Stomach (tissue), 9 donors: ENCODE data around the gene RBM43. TPM values are rescaled to one million over a fixed set of nuclear protein-coding genes. Genes with fewer than 3 reads are reported as not detected.

Source experiments
- DNase-seq, 2 donors: peaks; one replicate each; pipeline versions ENCODE4 v3.0.0 to v3.0.0-alpha.2; 2013 to 2019
- H3K27ac ChIP-seq, 5 donors: fragments of 200-600 bp in 4 of 5; sonication (generic) in 4 of 5; one replicate each; pipeline ENCODE4 v1.5.1; 2013 to 2019; ENCODE audit warnings: mild to moderate bottlenecking in 1 of 5, moderate library complexity in 1 of 5
- H3K27me3 ChIP-seq, 3 donors: fragments of 200-600 bp; sonication (generic); one replicate each; pipeline ENCODE4 v1.5.1; 2017 to 2019; ENCODE audit warnings: mixed run types in 1 of 3
- H3K36me3 ChIP-seq, 4 donors: fragments of 200-600 bp; sonication (generic); 1 replicate in 3 of 4; 2 replicates in 1 of 4; pipeline ENCODE4 v1.5.1; 2016 to 2019
- H3K4me1 ChIP-seq, 4 donors: fragments of 200-600 bp; sonication (generic); one replicate each; pipeline ENCODE4 v1.5.1; 2016 to 2019
- H3K4me3 ChIP-seq, 4 donors: fragments of 200-600 bp; sonication (generic) in 3 of 4; one replicate each; pipeline ENCODE4 v1.5.1; 2016 to 2019; ENCODE audit warnings: mild to moderate bottlenecking in 1 of 4
- H3K9me3 ChIP-seq, 4 donors: fragments of 200-600 bp; sonication (generic); one replicate each; pipeline ENCODE4 v1.5.1; 2016 to 2019
- CTCF ChIP-seq, 7 experiments: fragments of 450-650 bp in 4 of 7; fragments of 200-600 bp in 3 of 7; sonication (generic) in 3 of 7; IDR thresholded peaks; one replicate each; pipeline ENCODE4 v1.5.1; 2016 to 2019; ENCODE audit warnings: antibody characterized with exemption in 7 of 7, control low read depth in 2 of 7, mild to moderate bottlenecking in 1 of 7
- EP300 ChIP-seq: sonication (generic); formaldehyde crosslinking; IDR thresholded peaks from one replicate; pipeline ENCODE4 v1.6.1; 2017; ENCODE audit warnings: antibody characterized with exemption
- POLR2A ChIP-seq, 4 donors: fragments of 450-650 bp; IDR thresholded peaks; one replicate each; pipeline ENCODE4 v1.6.1; 2016; ENCODE audit warnings: antibody characterized with exemption in 4 of 4, control low read depth in 2 of 4, mild to moderate bottlenecking in 1 of 4, moderate library complexity in 1 of 4
- POLR2AphosphoS5 ChIP-seq, 3 donors: sonication (generic); formaldehyde crosslinking; IDR thresholded peaks; one replicate each; pipeline ENCODE4 v1.6.1; 2016; ENCODE audit warnings: antibody characterized with exemption in 3 of 3
- WGBS, 5 donors: extraction: QIAGEN DNeasy Blood & Tissue Kit in 3 of 5; methylation state at CpG; one replicate each; pipeline versions ENCODE4 v1.1.5 to v1.1.7; 2013 to 2018; 5-methylcytosine and 5-hydroxymethylcytosine counted together
- intact Hi-C: fragments of 100-400 bp; cut with DNase I; formaldehyde crosslinking; loops from one replicate; pipeline ENCODE4 v1.15.1; 2023; ENCODE audit warnings: low total_unique reads
- polyA plus RNA-seq, 3 donors: library from polyadenylated mRNA; stranded (reverse); fragments of 200-250 nt; gene quantifications; one replicate each; pipeline ENCODE4 v1.2.3, GENCODE V29; 2013
- total RNA-seq, 5 donors: library from RNA; depleted of rRNA; stranded (reverse); fragments of >200 nt; gene quantifications; one replicate each; pipeline versions ENCODE4 v1.1.0 to v1.2.3, GENCODE V29; 2014 to 2016
- donor health status: healthy with polysubstance abuse.
- donor health status: Bipolar disorder and iron deficiency.
- donor health status: healthy.

The RBM43 gene
- total and polyA plus RNA-seq, 8 donors: 1.3 to 10.8 (median 1.8) TPM

DNA sequence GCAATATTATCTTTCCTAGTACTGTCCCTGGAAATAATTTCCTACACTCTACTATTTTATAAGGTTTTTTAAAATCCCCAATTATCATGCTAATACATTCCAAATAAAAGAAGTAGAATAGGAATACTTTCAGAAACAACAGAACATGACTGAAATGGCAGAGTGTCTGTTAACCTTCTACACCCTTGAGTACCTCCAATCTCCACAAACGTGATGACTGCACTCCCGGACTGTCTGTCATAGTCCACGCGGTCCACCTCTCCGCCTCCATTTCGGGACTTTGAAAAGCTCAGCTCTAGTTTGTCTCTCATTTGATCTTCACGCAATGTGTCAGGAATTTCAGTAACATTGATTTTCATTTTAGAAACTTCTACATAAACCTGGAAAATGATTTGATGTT lies 13.6 kb upstream of the RBM43 start:
- 91 to 95% (median 93%) methylated on average over 7 of the region's 7 CpGs for WGBS, 5 donors
- no peak for TF ChIP-seq CTCF (IDR thresholded peaks at IDR 0.05)
- TF ChIP-seq EP300: no peak
- TF ChIP-seq POLR2AphosphoS5 (IDR thresholded peaks at IDR 0.05): no peak
- TF ChIP-seq POLR2A (IDR thresholded peaks at IDR 0.05): no peak
- intact Hi-C loops: no loop called here
- H3K4me1 ChIP-seq: no peaks in the 10 kb centered on the region
- H3K4me3 ChIP-seq: no peak overlapping the region
- no peak for DNase-seq
- H3K27ac ChIP-seq: no peak overlapping the region
- no peaks in the 10 kb centered on the region for H3K27me3 ChIP-seq
- peaks cover 24 to 100% (median 93%) of the 10 kb centered on the region in 4 donors for H3K36me3 ChIP-seq
- H3K9me3 ChIP-seq: no peaks in the 10 kb centered on the region

GRCh38 chr2:151271824-151272223 lies 10.2 kb upstream of the RBM43 start:
- no peak for DNase-seq
- Histone ChIP-seq H3K27me3 (no peaks in the 10 kb centered on the region), H3K36me3 (peaks cover 17 to 73% (median 69%) of the 10 kb centered on the region in 4 donors), H3K27ac (no peak overlapping the region), H3K4me3 (no peak overlapping the region), H3K9me3 (no peaks in the 10 kb centered on the region), H3K4me1 (peaks cover 0 to under 1% (median 0%) of the 10 kb centered on the region in 4 donors)
- TF ChIP-seq CTCF (IDR thresholded peaks at IDR 0.05): no peak
- TF ChIP-seq EP300: no peak
- no peak for TF ChIP-seq POLR2A (IDR thresholded peaks at IDR 0.05)
- TF ChIP-seq POLR2AphosphoS5 (IDR thresholded peaks at IDR 0.05): no peak
- intact Hi-C loops: no loop called here

- no peaks in the 10 kb centered on the region for H3K27me3 ChIP-seq
- DNase-seq: no peak
- 57 to 75% (median 68%) methylated on average over 3 of the region's 3 CpGs for WGBS, 5 donors
- intact Hi-C loops: no loop called here
- no peak overlapping the region for H3K4me3 ChIP-seq
- H3K36me3 ChIP-seq: peaks cover 12 to 55% (median 52%) of the 10 kb centered on the region in 4 donors
- H3K4me1 ChIP-seq: peaks cover 0 to 3% (median 0%) of the 10 kb centered on the region in 4 donors
- H3K27ac ChIP-seq: no peak overlapping the region
- TF ChIP-seq POLR2A (IDR thresholded peaks at IDR 0.05) (no peak), POLR2AphosphoS5 (IDR thresholded peaks at IDR 0.05) (no peak), CTCF (IDR thresholded peaks at IDR 0.05) (no peak), EP300 (no peak)
- no peaks in the 10 kb centered on the region for H3K9me3 ChIP-seq
These were observed 8.3 kb upstream of the RBM43 start for GRCh38 chr2:151269798-151270568.

- DNase-seq: no peak
- H3K4me3 ChIP-seq: no peak overlapping the region
- no peaks in the 10 kb centered on the region for H3K9me3 ChIP-seq
- peaks cover 0 to 3% (median 0%) of the 10 kb centered on the region in 4 donors for H3K4me1 ChIP-seq
- TF ChIP-seq EP300 (no peak), POLR2AphosphoS5 (IDR thresholded peaks at IDR 0.05) (no peak), POLR2A (IDR thresholded peaks at IDR 0.05) (no peak), CTCF (IDR thresholded peaks at IDR 0.05) (no peak)
- H3K27ac ChIP-seq: no peak overlapping the region
- H3K27me3 ChIP-seq: no peaks in the 10 kb centered on the region
- H3K36me3 ChIP-seq: peaks cover under 1 to 36% (median 33%) of the 10 kb centered on the region in 4 donors
- intact Hi-C loops: no loop called here
These were observed 6.4 kb upstream of the RBM43 start for GRCh38 chr2:151268085-151268484.
